Stomach (tissue), 9 donors: ENCODE data around the gene SRRM1. TPM values are rescaled to one million over a fixed set of nuclear protein-coding genes. Genes with fewer than 3 reads are reported as not detected.
"Not testable (repeated sequence)": the region's sequence is repeated elsewhere in the genome, so short reads cannot be mapped to it uniquely, and the experiment has no call there.

ENCODE experiments used
- DNase-seq, 2 donors: peaks; one replicate each; pipeline versions ENCODE4 v3.0.0 to v3.0.0-alpha.2; 2013 to 2019
- H3K27ac ChIP-seq, 5 donors: fragments of 200-600 bp in 4 of 5; sonication (generic) in 4 of 5; one replicate each; pipeline ENCODE4 v1.5.1; 2013 to 2019; ENCODE audit warnings: mild to moderate bottlenecking in 1 of 5, moderate library complexity in 1 of 5
- H3K27me3 ChIP-seq, 3 donors: fragments of 200-600 bp; sonication (generic); one replicate each; pipeline ENCODE4 v1.5.1; 2017 to 2019; ENCODE audit warnings: mixed run types in 1 of 3
- H3K36me3 ChIP-seq, 4 donors: fragments of 200-600 bp; sonication (generic); 1 replicate in 3 of 4; 2 replicates in 1 of 4; pipeline ENCODE4 v1.5.1; 2016 to 2019
- H3K4me1 ChIP-seq, 4 donors: fragments of 200-600 bp; sonication (generic); one replicate each; pipeline ENCODE4 v1.5.1; 2016 to 2019
- H3K4me3 ChIP-seq, 4 donors: fragments of 200-600 bp; sonication (generic) in 3 of 4; one replicate each; pipeline ENCODE4 v1.5.1; 2016 to 2019; ENCODE audit warnings: mild to moderate bottlenecking in 1 of 4
- H3K9me3 ChIP-seq, 4 donors: fragments of 200-600 bp; sonication (generic); one replicate each; pipeline ENCODE4 v1.5.1; 2016 to 2019
- EP300 ChIP-seq: sonication (generic); formaldehyde crosslinking; IDR thresholded peaks from one replicate; pipeline ENCODE4 v1.6.1; 2017; ENCODE audit warnings: antibody characterized with exemption
- POLR2A ChIP-seq, 4 donors: fragments of 450-650 bp; IDR thresholded peaks; one replicate each; pipeline ENCODE4 v1.6.1; 2016; ENCODE audit warnings: antibody characterized with exemption in 4 of 4, control low read depth in 2 of 4, mild to moderate bottlenecking in 1 of 4, moderate library complexity in 1 of 4
- POLR2AphosphoS5 ChIP-seq, 3 donors: sonication (generic); formaldehyde crosslinking; IDR thresholded peaks; one replicate each; pipeline ENCODE4 v1.6.1; 2016; ENCODE audit warnings: antibody characterized with exemption in 3 of 3
- WGBS, 5 donors: extraction: QIAGEN DNeasy Blood & Tissue Kit in 3 of 5; methylation state at CpG; one replicate each; pipeline versions ENCODE4 v1.1.5 to v1.1.7; 2013 to 2018; 5-methylcytosine and 5-hydroxymethylcytosine counted together
- intact Hi-C: fragments of 100-400 bp; cut with DNase I; formaldehyde crosslinking; loops from one replicate; pipeline ENCODE4 v1.15.1; 2023; ENCODE audit warnings: low total_unique reads
- polyA plus RNA-seq, 3 donors: library from polyadenylated mRNA; stranded (reverse); fragments of 200-250 nt; gene quantifications; one replicate each; pipeline ENCODE4 v1.2.3, GENCODE V29; 2013
- total RNA-seq, 5 donors: library from RNA; depleted of rRNA; stranded (reverse); fragments of >200 nt; gene quantifications; one replicate each; pipeline versions ENCODE4 v1.1.0 to v1.2.3, GENCODE V29; 2014 to 2016
- TF ChIP-seq, protein P1 (sequence below), 7 experiments: fragments of 450-650 bp in 4 of 7; fragments of 200-600 bp in 3 of 7; sonication (generic) in 3 of 7; IDR thresholded peaks; one replicate each; pipeline ENCODE4 v1.5.1; 2016 to 2019; ENCODE audit warnings: antibody characterized with exemption in 7 of 7, control low read depth in 2 of 7, mild to moderate bottlenecking in 1 of 7
- donor health status: healthy with polysubstance abuse.
- donor health status: Bipolar disorder and iron deficiency.
- donor health status: healthy.

Gene SRRM1
- total and polyA plus RNA-seq, 8 donors = 21.2 to 149 (median 104) TPM

DNA sequence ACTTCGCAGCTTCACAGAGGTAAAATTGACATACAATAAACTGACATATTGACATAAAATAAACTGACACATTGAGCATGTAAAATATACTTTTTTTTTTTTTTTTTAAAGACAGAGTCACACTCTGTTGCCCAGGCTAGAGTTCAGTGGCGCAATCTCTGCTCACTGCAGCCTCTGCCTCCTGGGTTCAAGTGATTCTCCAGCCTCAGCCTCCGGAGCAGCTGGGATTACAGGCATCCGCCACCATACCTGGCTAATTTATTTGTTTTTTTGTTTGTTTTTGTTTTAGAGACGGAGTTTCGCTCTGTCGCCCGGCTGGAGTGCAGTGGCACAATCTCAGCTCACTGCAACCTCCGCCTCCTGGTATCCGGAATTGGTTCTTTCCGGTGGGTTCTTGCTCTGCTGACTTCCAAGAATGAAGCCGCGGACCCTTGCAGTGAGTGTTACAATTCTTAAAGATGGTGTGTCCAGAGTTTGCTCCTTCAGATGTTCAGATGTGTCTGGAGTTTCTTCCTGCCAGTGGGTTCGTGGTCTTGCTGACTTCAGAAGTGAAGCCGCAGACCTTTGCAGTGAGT lies 53.7 kb downstream of the SRRM1 start:
- TF ChIP-seq POLR2A (IDR thresholded peaks at IDR 0.05) (no peak), EP300 (no peak), POLR2AphosphoS5 (IDR thresholded peaks at IDR 0.05) (no peak)
- TF ChIP-seq, protein P1, sequence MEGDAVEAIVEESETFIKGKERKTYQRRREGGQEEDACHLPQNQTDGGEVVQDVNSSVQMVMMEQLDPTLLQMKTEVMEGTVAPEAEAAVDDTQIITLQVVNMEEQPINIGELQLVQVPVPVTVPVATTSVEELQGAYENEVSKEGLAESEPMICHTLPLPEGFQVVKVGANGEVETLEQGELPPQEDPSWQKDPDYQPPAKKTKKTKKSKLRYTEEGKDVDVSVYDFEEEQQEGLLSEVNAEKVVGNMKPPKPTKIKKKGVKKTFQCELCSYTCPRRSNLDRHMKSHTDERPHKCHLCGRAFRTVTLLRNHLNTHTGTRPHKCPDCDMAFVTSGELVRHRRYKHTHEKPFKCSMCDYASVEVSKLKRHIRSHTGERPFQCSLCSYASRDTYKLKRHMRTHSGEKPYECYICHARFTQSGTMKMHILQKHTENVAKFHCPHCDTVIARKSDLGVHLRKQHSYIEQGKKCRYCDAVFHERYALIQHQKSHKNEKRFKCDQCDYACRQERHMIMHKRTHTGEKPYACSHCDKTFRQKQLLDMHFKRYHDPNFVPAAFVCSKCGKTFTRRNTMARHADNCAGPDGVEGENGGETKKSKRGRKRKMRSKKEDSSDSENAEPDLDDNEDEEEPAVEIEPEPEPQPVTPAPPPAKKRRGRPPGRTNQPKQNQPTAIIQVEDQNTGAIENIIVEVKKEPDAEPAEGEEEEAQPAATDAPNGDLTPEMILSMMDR (IDR thresholded peaks at IDR 0.05) = no peak
- no peaks in the 10 kb centered on the region for H3K27me3 ChIP-seq
- no peaks in the 10 kb centered on the region for H3K9me3 ChIP-seq
- no peak overlapping the region for H3K4me3 ChIP-seq
- H3K27ac ChIP-seq = no peak overlapping the region
- H3K36me3 ChIP-seq = no peaks in the 10 kb centered on the region
- peaks cover 8 to 24% (median 11%) of the 10 kb centered on the region in 4 donors for H3K4me1 ChIP-seq
- intact Hi-C loops = no loop called here
- WGBS, 5 donors = 90 to 94% (median 93%) methylated on average over 15 of the region's 15 CpGs
- DNase-seq = no peak

DNA sequence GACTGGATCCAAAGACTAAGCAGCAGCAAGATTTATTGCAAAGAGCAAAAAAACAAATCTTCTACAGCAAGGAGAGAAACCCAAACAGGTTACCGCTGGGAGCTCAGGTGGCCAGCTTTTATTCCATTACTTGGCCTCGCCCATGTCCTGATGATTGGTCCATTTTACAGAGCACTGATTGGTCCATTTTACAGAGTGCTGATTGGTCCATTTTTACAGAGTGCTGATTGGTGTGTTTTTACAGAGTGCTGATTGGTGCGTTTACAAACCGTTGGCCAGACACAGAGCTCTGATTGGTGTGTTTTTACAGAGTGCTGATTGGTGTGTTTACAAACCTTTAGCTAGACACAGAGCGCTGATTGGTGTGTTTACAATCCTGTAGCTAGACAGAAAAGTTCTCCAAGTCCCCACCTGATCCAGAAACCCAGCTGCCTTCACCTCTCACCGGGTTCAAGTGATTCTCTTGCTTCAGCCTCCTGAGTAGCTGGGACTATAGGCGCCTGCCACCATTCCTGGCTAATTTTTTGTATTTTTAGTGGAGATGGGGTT lies 54.4 kb downstream of the SRRM1 start:
- peaks cover 8 to 24% (median 11%) of the 10 kb centered on the region in 4 donors for H3K4me1 ChIP-seq
- WGBS, 5 donors = 87 to 96% (median 92%) methylated on average over 7 of the region's 7 CpGs
- H3K36me3 ChIP-seq, H3K27me3 ChIP-seq, intact Hi-C loops, H3K27ac ChIP-seq, H3K4me3 ChIP-seq, H3K9me3 ChIP-seq, DNase-seq: not testable (repeated sequence)

DNA sequence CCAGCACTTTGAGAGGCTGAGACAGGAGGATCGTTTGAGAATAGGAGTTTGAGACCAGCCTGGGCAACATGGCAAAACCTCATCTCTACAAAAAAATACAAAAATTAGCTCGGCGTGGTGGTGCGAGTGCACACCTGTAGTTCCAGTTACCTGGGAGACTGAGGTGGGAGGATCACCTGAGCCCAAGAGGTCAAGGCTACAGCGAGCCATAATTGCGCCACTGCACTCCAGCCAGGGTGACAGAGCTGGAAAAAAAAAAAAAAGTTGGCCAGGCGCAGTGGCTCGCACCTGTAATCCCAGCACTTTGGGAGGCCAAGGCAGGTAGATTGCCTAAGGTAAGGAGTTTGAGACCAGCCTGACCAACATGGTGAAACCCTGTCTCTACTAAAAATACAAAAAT lies 55.2 kb downstream of the SRRM1 start:
- peaks cover 8 to 24% (median 11%) of the 10 kb centered on the region in 4 donors for H3K4me1 ChIP-seq
- 87 to 94% (median 92%) methylated on average over 8 of the region's 8 CpGs for WGBS, 5 donors
- H3K9me3 ChIP-seq, H3K36me3 ChIP-seq, H3K27ac ChIP-seq, H3K27me3 ChIP-seq, DNase-seq, H3K4me3 ChIP-seq, intact Hi-C loops: not testable (repeated sequence)

DNA sequence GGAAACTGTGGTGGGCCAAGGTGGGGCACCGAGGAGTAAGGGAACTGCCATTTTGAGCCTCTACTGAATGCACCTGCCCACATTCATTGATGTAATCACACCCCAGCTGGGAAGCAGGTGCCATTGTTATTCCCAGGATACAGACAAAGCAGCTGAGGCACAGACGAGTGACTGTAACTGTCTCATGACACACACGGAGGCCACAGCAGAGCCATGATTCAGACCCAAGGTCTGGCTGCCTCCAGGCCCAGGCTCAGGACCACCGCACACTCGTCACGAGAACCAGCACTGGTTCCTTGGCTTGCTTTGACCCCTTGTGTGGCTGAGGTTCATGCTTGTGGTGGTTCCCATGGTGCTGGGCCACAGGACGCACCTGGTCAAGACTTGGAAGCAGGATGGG lies 56.5 kb downstream of the SRRM1 start:
- no peaks in the 10 kb centered on the region for H3K9me3 ChIP-seq
- DNase-seq = no peak
- intact Hi-C loops = no loop called here

DNA sequence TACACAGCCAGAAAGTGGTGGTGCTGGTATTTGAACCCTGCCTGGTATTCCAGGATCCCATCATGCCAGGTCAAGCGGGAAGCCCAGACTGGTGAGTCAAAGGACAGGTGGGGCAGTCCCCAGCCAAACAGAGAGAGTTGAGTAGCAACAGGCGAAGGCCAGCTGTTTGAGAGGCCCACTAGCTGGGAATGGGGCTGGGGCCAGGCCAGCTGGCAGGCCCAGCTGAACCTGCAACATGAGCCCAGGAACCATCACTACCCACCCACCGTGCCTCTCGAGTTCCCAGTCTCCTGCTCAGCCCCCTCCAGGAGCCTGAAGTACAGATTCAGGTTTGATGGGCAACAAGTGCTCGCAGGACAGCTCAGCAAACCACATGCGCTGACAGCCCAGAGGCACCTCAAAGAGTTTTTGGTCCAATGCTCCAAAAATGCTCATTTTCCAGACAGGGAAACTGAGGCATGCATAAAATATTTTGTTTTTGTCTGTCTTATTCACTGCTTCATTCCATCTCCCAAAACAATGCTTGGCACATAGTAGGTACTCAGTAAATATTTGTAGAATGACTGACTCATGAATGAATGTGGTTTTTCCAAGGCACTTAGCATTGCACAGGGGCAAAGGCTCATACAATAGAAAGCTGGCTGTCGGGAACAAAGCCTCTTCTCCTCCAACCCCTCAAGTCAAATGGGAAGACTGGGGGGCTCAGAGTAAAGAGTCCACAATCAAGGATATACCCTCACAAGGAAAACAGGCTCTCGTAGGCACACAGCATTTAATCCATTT lies 59.6 kb downstream of the SRRM1 start:
- peak in 1 of 2 donors; percentile 62 for DNase-seq

More for the DNA sequence above, 56.5 kb downstream of the SRRM1 start:
- H3K27ac ChIP-seq = no peak overlapping the region
- no peaks in the 10 kb centered on the region for H3K36me3 ChIP-seq
- TF ChIP-seq, protein P1 (IDR thresholded peaks at IDR 0.05) = no peak
- no peak for TF ChIP-seq EP300
- TF ChIP-seq POLR2AphosphoS5 (IDR thresholded peaks at IDR 0.05) = no peak
- TF ChIP-seq POLR2A (IDR thresholded peaks at IDR 0.05) = no peak
- H3K27me3 ChIP-seq = no peaks in the 10 kb centered on the region
- WGBS, 5 donors = 70 to 86% (median 84%) methylated on average over 7 of the region's 7 CpGs
- peaks cover 0 to 16% (median 6%) of the 10 kb centered on the region in 4 donors for H3K4me1 ChIP-seq
- no peak overlapping the region for H3K4me3 ChIP-seq

More for the DNA sequence above, 59.6 kb downstream of the SRRM1 start:
- H3K27me3 ChIP-seq = no peaks in the 10 kb centered on the region
- intact Hi-C loops = no loop called here
- H3K4me3 ChIP-seq = no peak overlapping the region
- peaks cover 10 to 20% (median 17%) of the 10 kb centered on the region in 4 donors for H3K4me1 ChIP-seq
- 79 to 89% (median 85%) methylated on average over 8 of the region's 8 CpGs for WGBS, 5 donors
- H3K36me3 ChIP-seq = no peaks in the 10 kb centered on the region
- TF ChIP-seq EP300 (no peak), POLR2A (IDR thresholded peaks at IDR 0.05) (no peak), POLR2AphosphoS5 (IDR thresholded peaks at IDR 0.05) (no peak)
- TF ChIP-seq, protein P1 (IDR thresholded peaks at IDR 0.05) = no peak
- no peak overlapping the region for H3K27ac ChIP-seq
- H3K9me3 ChIP-seq = no peaks in the 10 kb centered on the region
